ENCODE data around the gene CYB5R4.

CYB5R4 gene

DNA sequence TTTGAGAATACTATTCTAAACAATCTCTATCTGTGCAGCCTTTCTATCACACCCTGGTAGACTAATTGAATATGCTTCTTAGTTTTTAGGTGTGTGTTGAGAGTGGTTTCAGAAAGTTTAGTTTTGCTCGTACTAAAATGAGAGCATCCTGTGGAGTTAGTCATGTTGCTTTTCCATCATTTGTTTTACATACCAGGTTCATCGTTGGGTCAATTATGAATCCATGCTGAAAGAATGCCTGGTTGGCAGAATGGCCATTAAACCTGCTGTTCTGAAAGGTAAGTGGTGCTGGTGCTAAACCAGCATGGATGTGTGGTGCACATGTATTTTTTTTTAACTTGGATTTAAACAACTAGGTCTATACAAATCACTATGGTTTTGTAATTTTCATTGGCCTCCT is 49.3 kb downstream of the CYB5R4 start:
- no peak overlapping the region for H3K4me3 ChIP-seq (ENCODE audit: low read length)
- TF ChIP-seq, protein P1, sequence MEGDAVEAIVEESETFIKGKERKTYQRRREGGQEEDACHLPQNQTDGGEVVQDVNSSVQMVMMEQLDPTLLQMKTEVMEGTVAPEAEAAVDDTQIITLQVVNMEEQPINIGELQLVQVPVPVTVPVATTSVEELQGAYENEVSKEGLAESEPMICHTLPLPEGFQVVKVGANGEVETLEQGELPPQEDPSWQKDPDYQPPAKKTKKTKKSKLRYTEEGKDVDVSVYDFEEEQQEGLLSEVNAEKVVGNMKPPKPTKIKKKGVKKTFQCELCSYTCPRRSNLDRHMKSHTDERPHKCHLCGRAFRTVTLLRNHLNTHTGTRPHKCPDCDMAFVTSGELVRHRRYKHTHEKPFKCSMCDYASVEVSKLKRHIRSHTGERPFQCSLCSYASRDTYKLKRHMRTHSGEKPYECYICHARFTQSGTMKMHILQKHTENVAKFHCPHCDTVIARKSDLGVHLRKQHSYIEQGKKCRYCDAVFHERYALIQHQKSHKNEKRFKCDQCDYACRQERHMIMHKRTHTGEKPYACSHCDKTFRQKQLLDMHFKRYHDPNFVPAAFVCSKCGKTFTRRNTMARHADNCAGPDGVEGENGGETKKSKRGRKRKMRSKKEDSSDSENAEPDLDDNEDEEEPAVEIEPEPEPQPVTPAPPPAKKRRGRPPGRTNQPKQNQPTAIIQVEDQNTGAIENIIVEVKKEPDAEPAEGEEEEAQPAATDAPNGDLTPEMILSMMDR (conservative IDR thresholded peaks at IDR 0.05; ENCODE audit: low read depth, low read length), result no peak
- peak; percentile 25 for DNase-seq (ENCODE audit: low read depth)

DNA sequence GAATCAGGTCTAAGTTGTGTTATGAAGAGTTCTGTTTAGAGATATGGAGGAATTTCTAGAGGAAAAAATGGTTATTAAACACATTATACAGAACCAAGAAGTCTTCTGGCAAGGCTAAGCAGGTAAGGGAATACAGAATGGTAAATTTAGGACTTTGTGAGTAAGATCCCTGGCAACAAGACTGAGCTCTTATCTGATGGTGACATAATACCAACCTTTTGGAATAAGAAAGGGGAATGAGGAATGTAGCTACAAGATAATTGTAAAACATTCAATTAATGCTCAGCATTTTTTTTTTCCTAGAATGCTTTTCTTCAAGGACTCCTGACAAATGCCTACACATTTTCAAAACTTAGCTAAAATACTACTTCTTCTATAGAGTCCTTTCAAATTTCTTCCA is 51.8 kb downstream of the CYB5R4 start:
- H3K4me3 ChIP-seq (ENCODE audit: low read length), result no peak overlapping the region
- no peak for DNase-seq (ENCODE audit: low read depth)
- TF ChIP-seq, protein P1 (conservative IDR thresholded peaks at IDR 0.05; ENCODE audit: low read depth, low read length), result no peak

DNA sequence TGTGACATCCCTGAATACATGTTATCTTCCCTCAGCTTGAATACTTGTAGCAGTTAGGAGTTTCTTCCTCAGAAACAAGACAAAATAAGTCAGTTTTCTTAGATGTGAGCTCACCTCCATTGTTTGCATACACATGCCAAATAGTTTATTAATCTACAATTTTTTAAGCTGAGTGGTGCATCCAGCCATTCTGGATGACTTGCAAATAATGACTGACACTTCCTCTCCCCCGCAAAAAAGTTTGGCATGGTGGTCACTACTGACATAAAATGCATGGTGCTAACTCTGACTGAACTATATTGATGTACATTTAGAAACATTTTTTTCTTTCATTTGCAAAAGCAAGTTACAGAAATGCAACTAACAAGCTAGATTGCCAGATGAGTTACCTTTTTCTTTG is 55.5 kb downstream of the CYB5R4 start:
- H3K4me3 ChIP-seq (ENCODE audit: low read length), result no peak overlapping the region
- TF ChIP-seq, protein P1 (conservative IDR thresholded peaks at IDR 0.05; ENCODE audit: low read depth, low read length), result no peak
- DNase-seq (ENCODE audit: low read depth), result no peak

DNA sequence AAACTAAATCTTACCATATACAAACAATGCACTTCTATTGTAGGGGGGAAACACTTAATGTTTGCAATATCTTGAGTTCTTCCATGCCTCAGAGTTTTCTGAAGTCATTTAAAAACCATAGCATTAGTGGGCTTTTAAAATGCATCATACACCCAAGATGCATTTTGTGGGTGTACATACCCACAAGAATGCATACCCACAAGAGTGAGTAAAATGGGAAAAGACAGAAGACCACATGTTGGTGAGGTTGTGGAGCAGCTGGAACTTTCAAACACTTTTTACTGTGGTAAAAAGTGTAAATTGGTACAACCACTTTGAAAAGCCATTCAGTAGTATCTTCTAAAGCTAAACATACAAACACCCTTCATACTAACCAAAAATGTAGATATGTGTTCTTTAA is 57.5 kb downstream of the CYB5R4 start:
- DNase-seq (ENCODE audit: low read depth), result no peak
- TF ChIP-seq, protein P1 (conservative IDR thresholded peaks at IDR 0.05; ENCODE audit: low read depth, low read length), result no peak

DNA sequence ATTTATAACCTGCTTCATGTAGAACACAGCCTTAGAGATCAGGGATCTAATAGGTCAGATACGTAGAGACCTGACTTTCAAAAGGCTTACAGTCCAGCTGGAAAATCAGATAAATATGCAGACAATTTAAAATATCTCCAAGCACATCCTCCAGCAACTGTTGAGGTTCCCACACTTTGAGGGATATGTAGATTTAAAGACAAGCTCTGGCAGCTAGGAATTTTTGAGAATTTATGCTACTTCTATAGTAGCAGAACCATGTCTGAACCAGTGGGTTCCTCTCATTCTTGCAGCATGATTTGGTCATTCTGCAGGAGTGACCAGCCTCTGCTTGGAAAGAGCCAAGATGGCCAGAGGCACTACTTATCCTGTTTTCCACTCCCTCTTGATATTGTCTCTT is 60.5 kb downstream of the CYB5R4 start:
- DNase-seq (ENCODE audit: low read depth), result no peak
- H3K4me3 ChIP-seq (ENCODE audit: low read length), result no peak overlapping the region
- TF ChIP-seq, protein P1 (conservative IDR thresholded peaks at IDR 0.05; ENCODE audit: low read depth, low read length), result no peak

More for the DNA sequence above, 57.5 kb downstream of the CYB5R4 start:
- no peak overlapping the region for H3K4me3 ChIP-seq (ENCODE audit: low read length)

DNA sequence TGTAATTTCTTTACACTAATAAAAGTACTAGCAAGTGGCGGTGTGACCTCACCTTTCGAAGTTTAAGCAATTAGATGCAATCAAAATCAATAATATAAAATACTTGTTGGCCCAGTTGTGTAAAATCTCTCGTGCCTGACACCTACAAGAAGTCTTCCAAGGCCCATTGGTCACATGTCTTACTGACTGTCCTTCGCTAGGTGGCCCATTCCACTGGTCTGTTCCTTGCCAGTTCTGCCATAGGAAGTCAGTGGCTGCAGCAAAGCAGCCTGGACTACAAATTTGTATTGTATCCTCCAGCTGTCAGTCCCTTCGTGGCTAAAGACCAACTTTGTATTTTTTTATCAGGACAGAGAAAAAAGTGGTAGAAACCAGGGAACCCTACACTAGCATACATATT is 61.8 kb downstream of the CYB5R4 start:
- no peak for DNase-seq (ENCODE audit: low read depth)
- TF ChIP-seq, protein P1 (conservative IDR thresholded peaks at IDR 0.05; ENCODE audit: low read depth, low read length), result no peak
- H3K4me3 ChIP-seq (ENCODE audit: low read length), result no peak overlapping the region

DNA sequence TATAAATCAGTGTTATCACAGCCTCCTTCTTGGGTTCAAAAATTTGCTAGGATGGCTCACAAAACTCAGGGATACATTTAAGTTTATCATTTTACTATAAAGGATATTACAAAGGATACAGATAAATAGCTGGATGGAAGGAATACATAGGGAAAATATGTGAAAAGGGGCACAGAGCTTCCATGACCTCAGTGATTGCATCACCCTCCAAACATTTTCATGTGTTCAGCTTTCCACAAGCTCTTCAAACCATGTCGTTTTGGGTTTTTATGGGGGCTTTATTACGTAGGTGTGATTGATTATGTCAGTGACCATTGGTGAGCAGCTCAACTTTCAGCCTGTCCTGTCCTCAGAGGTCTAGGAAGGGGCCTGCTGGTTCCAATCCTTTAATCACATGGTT is 68.0 kb downstream of the CYB5R4 start:
- DNase-seq (ENCODE audit: low read depth), result no peak
- TF ChIP-seq, protein P1 (conservative IDR thresholded peaks at IDR 0.05; ENCODE audit: low read depth, low read length), result no peak
- H3K4me3 ChIP-seq (ENCODE audit: low read length), result no peak overlapping the region
